Measurements from ENCODE around the gene RPS23.
"Not testable (repeated sequence)": the region's sequence is repeated elsewhere in the genome, so short reads cannot be mapped to it uniquely, and the experiment has no call there.

The RPS23 gene

DNA sequence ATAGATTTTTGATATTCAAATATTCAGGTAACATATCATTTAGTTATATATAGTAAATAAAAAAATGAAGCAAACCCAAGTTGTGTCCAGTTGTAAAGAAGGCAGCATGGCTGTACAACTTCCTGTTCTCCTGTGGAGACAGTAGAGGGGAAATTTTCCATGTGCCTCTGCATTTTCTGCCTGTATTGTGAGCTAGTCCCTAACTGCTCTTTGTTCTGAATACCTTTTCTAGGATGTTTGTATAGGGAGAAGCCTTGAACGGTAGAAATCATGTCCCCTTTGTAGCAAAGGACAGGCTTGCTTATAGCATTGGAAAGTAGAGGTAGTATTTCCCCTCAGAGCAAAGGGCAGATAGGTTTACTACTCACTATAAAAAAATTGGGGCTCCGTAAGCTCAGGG lies 13.3 kb upstream of the RPS23 start:
- no peak for DNase-seq (ENCODE audit: low read depth)

DNA sequence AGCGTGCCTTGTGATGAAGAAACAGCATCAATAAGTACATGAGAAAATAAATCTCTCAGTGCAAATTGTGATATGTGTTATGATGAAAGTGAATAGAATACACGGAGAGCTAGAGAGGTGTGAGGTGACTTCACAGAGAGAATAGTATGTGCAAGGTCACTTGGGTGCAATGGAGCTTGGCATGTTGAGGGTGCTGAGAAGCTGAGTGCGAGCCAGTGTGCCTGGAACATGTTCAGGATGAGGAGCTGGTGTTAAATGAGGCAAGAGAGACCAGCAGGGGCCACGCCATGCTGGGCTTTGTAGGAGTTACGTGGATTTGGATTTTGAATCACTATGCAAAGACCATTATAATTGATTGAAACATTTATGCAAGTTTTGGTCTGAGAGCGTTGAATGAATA lies 12.8 kb upstream of the RPS23 start:
- no peak overlapping the region for H3K4me3 ChIP-seq (ENCODE audit: low read depth, low read length)
- no peak for DNase-seq (ENCODE audit: low read depth)

More for the DNA sequence above, 13.3 kb upstream of the RPS23 start:
- H3K4me3 ChIP-seq (ENCODE audit: low read depth, low read length), result no peak overlapping the region

GRCh38 chr5:82290005-82290404 lies 11.9 kb upstream of the RPS23 start:
- no peak overlapping the region for H3K4me3 ChIP-seq (ENCODE audit: low read depth, low read length)
- DNase-seq (ENCODE audit: low read depth), result no peak

GRCh38 chr5:82287625-82288024 lies 9.5 kb upstream of the RPS23 start:
- no peak overlapping the region for H3K4me3 ChIP-seq (ENCODE audit: low read depth, low read length)
- no peak for DNase-seq (ENCODE audit: low read depth)

GRCh38 chr5:82285206-82285605 lies 7.1 kb upstream of the RPS23 start:
- H3K4me3 ChIP-seq (ENCODE audit: low read depth, low read length), result no peak overlapping the region
- DNase-seq (ENCODE audit: low read depth), result no peak

DNA sequence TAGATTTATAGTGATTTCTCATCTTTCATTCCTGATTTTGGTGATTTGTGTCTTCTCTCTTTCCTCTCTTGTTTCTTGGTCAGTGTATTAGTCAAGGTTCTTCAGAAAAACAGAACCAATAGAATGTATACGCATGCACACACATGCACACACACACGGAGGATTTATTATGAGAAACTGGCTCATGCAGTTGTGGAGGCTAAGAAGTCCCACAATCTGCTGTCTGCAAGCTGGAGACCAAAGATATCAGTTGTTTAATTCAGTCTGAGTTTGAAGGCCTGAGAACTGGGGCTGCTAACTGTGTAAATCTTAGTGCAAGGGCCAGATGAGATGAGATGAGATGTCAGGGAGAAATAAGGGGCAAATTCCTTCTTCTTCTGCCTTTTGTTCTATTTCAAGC lies 5.7 kb upstream of the RPS23 start:
- no peak for DNase-seq (ENCODE audit: low read depth)
- no peak overlapping the region for H3K4me3 ChIP-seq (ENCODE audit: low read depth, low read length)

DNA sequence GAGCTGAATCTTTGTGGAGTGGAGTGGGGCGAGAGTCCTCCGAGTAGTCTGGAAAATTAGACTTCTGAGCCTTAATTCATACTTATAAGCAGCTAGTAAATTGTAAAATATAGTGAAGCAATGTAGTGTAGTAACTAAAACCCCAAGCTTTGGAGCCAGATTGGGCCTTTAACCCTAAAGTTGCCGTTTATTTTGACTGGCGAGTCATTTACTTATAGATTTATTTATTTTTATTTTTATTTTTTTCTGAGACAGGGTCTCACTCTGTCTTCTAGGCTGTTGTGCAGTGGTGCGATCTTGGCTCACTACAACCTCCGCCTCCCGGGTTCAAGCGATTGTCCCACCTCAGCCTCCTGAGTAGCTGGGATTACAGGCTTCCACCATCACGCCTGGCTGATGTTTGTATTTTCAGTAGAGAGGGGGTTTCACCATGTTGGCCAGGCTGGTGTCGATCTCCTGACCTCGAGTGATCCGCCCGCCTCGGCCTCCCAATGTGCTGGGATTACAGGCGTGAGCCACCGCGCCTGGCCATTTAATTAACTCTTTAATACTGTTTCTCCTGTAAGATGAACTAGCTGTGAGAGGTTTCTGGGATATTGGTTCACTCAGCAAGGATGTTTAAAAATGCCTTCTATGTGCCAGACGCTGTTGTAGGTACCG lies 687 bp upstream of the RPS23 start:
- no peak for DNase-seq (ENCODE audit: low read depth)
- H3K4me3 ChIP-seq (ENCODE audit: low read depth, low read length), result peak overlapping the region; percentile 97

- no peak for DNase-seq (ENCODE audit: low read depth)
- peak overlapping the region; percentile 97 for H3K4me3 ChIP-seq (ENCODE audit: low read depth, low read length)
Measured at GRCh38 chr5:82277613-82277986, 554 bp downstream of the RPS23 start.

DNA sequence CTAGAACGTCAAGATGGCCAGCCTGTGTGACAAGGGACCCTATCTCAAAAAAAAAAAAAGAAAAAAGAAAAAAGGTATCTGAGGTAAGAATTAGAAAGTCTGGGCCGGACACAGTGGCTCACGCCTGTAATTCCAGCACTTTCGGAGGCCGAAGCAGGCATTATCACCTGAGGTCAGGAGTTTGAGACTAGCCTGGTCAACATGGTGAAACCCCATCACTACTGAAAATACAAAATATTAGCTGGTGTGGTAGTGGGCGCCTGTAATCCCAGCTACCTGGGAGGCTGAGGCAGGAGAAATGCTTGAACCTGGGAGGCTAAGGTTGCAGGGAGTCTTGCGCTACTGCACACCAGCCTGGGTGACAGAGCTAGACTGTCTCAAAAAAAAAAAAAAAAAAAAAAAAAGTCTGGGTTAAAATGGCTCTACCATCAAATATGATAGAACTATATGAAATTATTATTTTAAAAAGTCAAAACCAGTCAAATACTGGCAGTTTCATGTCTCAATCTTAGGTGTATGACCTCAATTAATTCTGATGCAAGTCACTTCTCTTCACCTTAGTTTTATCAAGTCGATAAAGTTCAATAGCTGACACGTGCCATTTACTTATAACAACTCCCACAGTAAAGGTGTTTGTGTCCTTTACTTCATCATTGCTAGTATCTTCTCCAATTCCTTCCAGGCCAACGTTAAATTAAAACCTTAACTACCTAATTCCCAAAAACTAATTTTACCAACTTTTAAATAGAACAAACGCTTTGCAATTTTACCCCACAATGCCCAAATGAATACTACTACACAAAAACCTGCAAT lies 1.1 kb downstream of the RPS23 start:
- no peak for DNase-seq (ENCODE audit: low read depth)
- peak overlapping the region; percentile 97 for H3K4me3 ChIP-seq (ENCODE audit: low read depth, low read length)

DNA sequence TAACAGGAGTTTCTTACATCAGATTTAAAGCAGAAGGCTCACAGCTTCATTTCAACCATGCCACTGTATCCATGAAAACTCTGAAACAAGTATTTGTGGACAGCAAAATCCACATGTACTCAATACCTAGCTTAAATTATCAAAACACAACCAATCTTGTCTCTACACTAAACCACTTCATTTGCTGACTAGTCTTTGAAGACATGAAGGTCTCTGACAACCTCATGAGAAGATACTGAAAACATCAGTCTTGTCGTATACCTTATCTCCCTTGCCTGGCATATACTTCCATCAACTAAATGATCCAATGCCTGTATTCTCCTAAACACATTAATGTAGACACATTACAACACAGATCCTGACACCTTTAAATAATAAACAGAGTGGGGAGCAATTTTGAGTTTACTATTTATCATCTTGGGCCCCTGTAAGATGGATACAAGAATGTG lies 2.9 kb downstream of the RPS23 start:
- H3K4me3 ChIP-seq (ENCODE audit: low read depth, low read length), result no peak overlapping the region
- DNase-seq (ENCODE audit: low read depth), result no peak

- H3K4me3 ChIP-seq (ENCODE audit: low read depth, low read length), result no peak overlapping the region
- DNase-seq (ENCODE audit: low read depth), result no peak
Measured at GRCh38 chr5:82274343-82275211, 3.6 kb downstream of the RPS23 start.

- H3K4me3 ChIP-seq (ENCODE audit: low read depth, low read length); DNase-seq (ENCODE audit: low read depth): not testable (repeated sequence)
Measured at GRCh38 chr5:82273426-82273825, 4.7 kb downstream of the RPS23 start.

DNA sequence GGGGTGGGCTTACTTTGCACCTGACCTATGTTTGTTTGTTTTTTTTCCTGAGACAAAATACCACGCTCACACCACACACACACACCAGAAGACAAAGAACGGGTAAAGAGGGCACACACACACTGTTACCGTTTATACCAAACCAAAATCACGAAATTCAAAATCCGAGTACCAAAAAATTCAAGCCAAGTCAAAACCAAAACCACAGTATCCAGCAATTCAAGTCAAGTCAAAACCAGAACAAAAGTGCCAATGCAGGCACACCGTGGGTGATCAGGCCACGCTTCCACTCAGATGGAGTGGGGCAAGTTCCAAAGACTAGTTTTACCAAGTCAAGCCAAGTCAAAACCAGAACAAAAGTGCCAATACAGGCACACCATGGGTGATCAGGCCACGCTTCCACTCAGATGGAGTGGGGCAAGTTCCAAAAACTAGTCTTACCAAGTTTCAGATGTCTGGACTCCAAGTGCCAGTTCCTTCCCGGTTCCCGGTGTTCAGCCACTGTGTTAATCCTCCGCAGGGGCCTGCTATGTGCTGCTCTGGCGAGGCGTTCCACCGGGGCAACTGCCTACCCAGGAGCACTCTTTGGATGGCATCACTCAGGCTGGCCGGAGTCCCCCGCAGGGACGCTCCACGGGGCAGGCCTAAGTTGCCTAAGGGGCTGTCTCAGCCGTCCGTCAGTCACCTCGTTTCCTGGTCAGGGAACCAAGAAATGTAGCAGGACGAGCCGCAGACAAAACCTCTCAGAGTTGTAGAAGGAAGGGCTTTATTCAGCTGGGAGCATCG lies 5.4 kb downstream of the RPS23 start:
- H3K4me3 ChIP-seq (ENCODE audit: low read depth, low read length); DNase-seq (ENCODE audit: low read depth): not testable (repeated sequence)

- DNase-seq (ENCODE audit: low read depth); H3K4me3 ChIP-seq (ENCODE audit: low read depth, low read length): not testable (repeated sequence)
Measured at GRCh38 chr5:82269363-82269762, 8.8 kb downstream of the RPS23 start.

- not testable (repeated sequence) for DNase-seq (ENCODE audit: low read depth); H3K4me3 ChIP-seq (ENCODE audit: low read depth, low read length)
Measured at GRCh38 chr5:82267297-82267933, 10.7 kb downstream of the RPS23 start.

- H3K4me3 ChIP-seq (ENCODE audit: low read depth, low read length), result no peak overlapping the region
- DNase-seq (ENCODE audit: low read depth), result no peak
Measured at GRCh38 chr5:82265047-82265446, 13.1 kb downstream of the RPS23 start.

- DNase-seq (ENCODE audit: low read depth), result no peak
- no peak overlapping the region for H3K4me3 ChIP-seq (ENCODE audit: low read depth, low read length)
Measured at GRCh38 chr5:82259172-82259800, 18.9 kb downstream of the RPS23 start.

DNA sequence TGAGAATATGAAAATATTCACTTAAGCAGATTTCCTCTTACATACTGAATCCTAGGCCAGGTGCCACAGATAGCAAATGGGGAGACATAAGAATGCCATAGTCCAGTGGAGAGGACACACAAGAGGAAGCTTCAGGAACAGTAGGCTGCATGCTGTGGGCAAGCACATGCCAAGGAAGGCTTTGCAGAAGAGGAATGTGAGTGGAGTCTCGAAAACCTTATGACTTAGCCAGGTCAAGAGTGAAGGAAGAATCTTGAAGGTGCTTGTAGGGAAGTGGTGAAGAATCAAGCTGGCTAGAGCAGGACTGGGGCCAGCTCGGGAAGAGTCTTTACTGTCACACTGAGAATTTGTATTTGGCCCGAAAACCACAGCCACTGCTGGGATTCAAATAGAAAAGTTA lies 20.4 kb downstream of the RPS23 start:
- no peak for DNase-seq (ENCODE audit: low read depth)
- no peak overlapping the region for H3K4me3 ChIP-seq (ENCODE audit: low read depth, low read length)
